ENCODE data around the gene PTPN5.
A peak's percentile ranks its signal among the peaks of the same experiment; 100 is the strongest.
"Not testable (repeated sequence)": the region's sequence is repeated elsewhere in the genome, so short reads cannot be mapped to it uniquely, and the experiment has no call there.

Gene PTPN5

DNA sequence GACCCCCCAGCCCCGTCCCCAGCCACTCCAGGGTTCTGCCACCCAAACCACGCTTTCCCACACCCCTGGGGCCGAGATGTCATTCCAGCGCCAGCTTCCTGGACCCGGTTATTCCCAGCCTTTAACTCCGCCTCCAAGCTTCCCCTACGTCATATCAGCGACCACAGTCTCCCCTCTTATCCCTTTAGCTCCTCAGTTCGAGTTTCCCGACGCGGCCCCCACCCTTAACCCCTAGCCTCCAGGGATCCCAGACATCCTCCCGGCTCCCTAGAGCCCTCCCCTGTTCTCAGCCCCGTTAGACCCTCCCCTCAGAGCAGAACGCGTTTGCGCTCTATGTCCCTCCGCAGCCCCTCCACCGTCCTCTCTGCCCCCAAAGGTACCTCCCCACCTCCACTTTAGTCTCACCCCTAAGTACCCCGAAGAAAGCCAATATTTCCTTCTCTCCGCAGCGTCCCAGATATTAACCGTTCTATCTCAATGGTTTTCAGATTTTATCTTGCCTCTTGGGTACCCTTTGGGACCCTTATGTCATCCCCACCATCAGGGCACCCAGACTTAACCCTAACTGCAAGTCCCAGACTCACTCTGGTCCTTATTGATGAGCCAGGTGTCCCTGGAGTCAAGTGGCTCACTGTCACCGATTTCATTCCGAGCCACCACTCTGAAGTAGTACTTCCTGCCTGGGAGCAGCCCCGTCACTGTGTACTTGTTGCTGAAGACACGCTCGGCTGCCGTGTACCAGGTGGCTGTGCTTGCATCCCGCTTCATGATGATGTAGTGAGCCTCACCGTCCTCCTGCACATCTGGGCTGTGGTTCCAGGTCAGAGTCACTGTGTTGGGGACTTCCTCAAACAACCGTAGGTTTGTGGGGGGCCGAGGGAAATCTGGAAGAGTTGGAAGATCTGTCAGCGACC lies 85.0 kb downstream of the PTPN5 start:
- peak in 2 of 4 experiments; percentile 26 to 44 for DNase-seq

DNA sequence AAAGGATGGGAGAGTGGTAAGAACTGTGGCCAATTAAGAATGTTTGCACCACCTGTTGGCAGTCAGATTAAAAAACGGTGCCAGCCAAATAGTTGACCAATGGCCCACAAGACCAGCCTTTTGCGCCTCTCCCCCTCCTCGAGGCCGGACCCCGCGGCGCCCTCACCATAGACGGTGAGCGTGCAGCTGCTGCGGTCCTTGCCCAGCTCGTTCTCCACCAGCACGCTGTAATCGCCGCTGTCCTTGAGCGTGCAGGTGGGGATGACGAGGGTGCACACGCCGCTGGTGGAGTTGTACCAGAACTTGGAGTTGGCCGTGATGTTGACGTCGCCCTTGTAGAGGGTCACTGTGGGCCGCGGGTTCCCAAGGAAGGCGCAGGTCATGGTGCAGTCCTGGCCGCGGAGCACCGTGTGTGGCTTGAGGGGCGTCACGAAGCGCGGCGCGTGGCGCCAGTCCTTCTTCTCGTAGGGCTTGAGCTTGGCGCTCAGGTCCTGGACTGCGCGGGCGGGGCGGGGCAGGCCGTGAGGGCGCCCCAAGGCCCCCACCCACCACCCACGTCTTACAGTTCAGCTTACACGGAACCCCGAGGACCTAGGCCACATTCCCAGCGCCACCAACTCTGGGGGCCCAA lies 85.8 kb downstream of the PTPN5 start:
- DNase-seq: peak in 1 of 4 experiments; percentile 17

GRCh38 chr11:18704698-18705097 lies 86.9 kb downstream of the PTPN5 start:
- DNase-seq: no peak

DNA sequence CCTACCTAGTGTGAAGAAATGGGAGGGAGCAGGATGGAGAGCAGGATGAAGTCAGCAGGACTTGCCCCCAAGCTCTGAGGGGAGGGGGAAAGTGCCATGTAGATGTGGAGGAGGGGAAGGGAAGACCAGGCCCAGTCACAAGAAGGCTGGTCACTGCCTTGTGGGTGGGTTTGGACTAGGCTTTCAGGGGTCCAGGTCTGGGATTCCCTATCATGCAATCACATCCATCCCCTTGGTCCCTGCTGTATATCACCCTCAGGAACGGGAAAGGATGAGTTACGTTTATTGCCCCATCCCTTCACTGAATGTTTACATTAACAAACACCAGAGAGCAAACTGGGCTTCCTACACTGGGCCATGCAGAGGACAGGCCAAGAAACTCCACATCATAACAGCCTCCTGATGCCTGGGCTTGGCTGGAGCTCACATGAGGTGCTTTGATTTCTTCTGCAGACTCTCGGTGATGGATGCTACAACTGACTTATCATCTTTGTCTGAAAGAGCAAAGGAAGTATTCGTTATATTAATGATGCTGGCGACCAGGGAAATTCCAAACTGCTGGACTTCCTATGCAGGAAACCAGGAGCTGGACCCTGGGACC lies 87.5 kb downstream of the PTPN5 start:
- no peak for DNase-seq

DNA sequence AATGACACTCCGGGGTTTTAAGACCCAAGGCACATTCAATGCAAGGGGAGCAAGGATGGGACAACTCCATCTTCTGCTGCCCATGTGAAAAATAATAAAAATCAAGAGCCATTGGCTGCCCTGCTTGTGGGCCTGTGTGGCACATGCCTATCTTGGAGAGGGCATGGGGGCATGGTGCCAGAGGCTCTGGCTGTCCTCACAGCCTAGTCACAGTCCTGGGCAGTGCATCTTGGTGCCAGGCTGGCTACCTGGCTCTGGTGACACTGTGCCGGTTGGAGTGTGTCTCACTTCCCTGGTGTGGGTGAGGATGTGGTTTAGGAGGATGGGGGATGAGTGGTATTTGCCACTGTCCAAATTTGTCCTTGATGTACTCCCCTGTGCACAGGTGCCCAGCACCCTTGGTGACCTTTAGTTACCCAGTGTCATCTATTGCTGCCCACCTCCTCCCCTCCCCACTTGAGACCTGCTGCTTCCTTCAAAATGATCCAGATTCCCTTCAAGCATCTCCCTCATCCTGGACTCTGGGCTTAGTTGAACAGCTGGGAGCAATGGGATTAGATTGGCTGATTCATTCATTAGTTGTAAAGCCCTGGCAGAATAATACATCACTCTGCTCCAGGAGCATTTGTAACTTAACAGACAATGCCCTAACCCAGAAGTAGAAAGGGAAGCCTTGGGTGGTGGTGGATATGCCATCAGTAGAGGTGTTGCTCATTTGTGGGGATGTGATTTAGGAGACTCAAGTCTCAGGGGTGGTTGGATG lies 88.4 kb downstream of the PTPN5 start:
- DNase-seq: no peak

DNA sequence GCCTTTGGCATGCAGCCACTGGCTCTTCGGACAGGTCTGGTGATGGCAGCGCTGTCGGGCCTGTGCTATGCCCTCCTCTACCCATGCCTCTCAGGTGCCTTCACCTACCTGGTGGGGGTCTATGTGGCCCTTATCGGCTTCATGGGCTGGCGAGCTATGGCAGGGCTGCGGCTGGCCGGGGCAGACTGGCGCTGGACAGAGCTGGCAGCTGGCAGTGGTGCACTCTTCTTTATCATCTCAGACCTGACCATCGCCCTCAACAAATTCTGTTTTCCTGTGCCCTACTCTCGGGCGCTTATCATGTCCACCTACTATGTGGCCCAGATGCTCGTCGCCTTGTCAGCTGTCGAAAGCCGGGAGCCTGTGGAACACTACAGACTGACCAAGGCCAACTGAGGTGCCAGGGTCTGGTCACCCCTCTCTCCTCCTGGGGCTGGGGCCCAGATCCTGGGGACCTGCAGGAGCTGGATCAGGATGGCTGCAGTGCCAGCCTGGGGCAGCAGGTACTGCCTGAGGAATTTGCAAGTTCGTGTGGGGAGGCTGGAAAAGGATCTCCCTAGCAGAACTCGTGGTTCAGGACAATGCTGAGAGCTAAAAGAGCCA lies 89.9 kb downstream of the PTPN5 start:
- DNase-seq: no peak

DNA sequence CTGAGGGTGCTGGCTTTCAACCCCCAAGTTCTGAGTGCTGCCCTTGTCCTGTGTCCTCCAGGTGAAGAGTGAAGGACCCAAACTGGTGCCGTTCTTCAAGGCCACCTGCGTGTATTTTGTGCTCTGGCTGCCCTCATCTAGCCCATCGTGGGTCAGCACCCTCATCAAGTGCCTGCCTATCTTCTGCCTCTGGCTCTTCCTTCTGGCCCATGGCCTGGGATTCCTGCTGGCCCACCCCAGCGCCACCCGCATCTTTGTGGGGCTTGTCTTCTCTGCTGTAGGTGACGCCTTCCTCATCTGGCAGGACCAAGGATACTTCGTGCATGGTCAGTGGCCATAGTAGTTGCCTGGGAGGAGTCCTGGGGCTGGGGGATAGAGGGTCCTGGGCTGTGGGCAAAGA lies 90.7 kb downstream of the PTPN5 start:
- DNase-seq: no peak

DNA sequence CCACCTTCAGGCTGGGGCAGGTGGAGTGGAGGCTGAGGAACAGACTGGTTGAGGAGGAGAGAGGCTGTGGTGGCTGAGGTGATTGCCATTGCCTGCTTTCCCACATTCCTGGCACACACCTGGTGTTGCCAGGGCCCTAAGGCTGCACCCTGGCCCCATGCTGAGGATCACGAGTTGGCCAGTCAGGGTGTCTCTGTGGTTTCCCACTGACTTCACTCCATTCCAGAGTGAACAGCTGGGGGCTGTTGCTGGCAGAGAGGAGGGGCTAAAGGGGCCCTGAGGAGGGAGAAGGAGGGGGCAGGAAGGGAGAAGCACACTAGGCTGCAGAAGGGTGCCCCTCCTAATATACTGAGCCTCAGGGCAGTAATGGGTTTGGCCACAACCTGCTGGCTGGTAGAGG lies 91.2 kb downstream of the PTPN5 start:
- no peak for DNase-seq

DNA sequence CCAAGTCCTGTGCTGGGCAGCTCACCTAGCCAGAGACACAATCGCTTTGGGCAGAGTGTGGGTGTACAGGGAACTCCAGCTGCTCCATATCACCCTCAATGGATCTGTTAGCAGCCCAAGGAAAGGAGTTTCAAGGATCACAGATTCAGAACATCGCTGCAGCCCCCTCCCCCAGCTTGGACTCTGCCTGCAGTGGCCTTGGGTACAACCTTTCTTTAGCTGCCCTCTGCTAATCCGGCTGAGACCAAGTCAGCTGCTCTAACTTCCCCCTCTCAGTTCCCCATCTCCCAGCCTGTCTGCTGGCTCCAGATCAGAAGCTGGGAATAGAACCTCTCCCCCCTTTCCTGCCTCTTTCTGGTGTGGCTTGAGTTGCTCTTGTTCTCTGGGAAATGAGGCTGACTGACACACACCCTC lies 91.7 kb downstream of the PTPN5 start:
- DNase-seq: no peak

DNA sequence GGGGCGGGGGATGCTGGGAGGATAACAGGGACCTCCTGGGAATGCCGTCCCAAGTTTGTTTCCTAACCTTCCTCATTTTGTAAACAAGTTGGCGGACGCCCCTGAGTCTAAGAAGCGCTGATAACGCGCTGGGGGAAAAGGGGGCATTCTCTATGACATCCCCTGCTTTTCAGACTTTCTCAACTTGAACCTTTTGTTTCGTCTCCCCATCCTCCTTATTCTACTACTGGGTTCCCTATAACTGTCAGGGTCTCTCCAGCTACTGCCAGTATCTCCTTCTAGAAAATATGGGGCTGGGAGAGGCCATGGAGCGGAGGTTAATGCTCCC lies 92.4 kb downstream of the PTPN5 start:
- no peak for DNase-seq

GRCh38 chr11:18698341-18699268 lies 93.0 kb downstream of the PTPN5 start, which contains the start of gene TMEM86A:
Gene TMEM86A, plus strand, starts transcription at chr11:18698779. Its CDS starts 108 bp downstream, at chr11:18698887.
- DNase-seq: peak; percentile 45 to 87 (median 68)

GRCh38 chr11:18697576-18697975 lies 94.0 kb downstream of the PTPN5 start:
- DNase-seq: no peak

GRCh38 chr11:18696638-18697225 lies 94.9 kb downstream of the PTPN5 start:
- DNase-seq: no peak

- DNase-seq: no peak
Measured at GRCh38 chr11:18692941-18693760, 98.4 kb downstream of the PTPN5 start.

GRCh38 chr11:18691467-18692140 lies 100.0 kb downstream of the PTPN5 start:
- not testable (repeated sequence) for DNase-seq

DNA sequence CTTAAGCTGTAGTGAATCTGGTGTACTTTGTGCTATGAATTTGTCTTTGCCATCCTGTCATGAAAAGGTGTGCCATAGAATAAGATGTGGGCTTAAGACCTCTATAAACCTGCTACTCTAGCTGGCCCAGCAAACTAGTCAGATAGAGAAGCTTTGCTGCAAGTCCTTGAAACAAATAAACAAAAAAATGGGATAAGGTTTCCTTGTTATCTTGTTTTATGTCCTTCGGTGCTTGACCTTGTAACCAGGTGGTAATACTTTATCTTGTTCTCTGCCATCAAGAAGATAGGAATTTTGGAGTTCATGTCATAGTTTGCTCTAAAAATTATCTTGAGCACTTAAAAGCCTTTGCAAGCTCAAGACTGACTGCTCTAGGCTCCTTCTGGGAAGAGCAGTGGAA lies 107.3 kb downstream of the PTPN5 start:
- DNase-seq: no peak

GRCh38 chr11:18682466-18682865 lies 109.1 kb downstream of the PTPN5 start:
- DNase-seq: no peak

GRCh38 chr11:18681949-18682348 lies 109.6 kb downstream of the PTPN5 start:
- DNase-seq: not testable (repeated sequence)
